Stimulated activated CD8-positive, alpha-beta memory T cell treated with anti-CD3 and anti-CD28 coated beads, Interleukin-4, amount 100 ng/mL, for 1 hour (primary cell): Measurements from ENCODE around the gene DYNLT5.
A peak's percentile ranks its signal among the peaks of the same experiment; 100 is the strongest.
"Not testable (repeated sequence)": the region's sequence is repeated elsewhere in the genome, so short reads cannot be mapped to it uniquely, and the experiment has no call there.

Source experiments
- DNase-seq, 2 donors: peaks; one replicate each; pipeline ENCODE4 v3.0.0-alpha.2; 2020; ENCODE audit warnings: low read depth in 2 of 2, low spot score in 1 of 2

DYNLT5 gene, protein sequence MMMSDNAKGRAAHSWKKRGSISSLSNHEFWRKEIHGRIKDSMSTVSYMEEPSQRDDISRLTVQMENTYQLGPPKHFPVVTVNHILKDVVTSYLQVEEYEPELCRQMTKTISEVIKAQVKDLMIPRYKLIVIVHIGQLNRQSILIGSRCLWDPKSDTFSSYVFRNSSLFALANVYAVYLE

DNA sequence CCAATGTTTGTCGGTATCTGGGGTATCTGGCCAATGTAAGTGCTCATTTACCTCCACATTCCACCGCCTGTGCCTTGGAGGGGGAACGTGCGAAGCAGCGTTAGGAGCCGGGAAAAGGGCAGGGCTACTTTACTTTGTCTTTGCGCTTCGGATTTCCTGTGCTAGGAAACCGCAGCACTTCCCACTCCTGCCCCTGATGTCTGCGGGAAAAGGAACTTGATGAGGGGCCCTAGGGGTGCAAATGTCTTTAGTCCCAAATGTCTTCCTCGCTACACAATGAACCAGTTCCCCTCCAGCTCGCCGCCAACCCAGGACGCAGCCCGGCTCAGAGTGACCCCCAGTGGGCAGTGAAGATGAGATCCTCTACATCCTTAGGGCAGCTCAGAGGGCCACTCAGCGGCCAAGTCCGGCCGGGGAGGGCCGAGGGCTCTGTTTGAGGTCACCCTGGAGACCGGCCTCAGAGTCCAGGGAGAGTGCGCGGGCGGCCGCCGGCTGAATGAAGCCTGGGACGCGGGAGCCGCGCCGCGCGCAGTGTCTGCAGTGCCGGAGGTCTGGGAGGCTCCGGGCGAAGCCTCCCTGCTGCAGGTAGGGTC, at the start of gene DYNLT5:
Gene DYNLT5, plus strand, starts transcription at position 460 of the 593 bp plus-strand sequence. CDS start 2,200 bp downstream, outside the sequence.
- DNase-seq = no peak

DNA sequence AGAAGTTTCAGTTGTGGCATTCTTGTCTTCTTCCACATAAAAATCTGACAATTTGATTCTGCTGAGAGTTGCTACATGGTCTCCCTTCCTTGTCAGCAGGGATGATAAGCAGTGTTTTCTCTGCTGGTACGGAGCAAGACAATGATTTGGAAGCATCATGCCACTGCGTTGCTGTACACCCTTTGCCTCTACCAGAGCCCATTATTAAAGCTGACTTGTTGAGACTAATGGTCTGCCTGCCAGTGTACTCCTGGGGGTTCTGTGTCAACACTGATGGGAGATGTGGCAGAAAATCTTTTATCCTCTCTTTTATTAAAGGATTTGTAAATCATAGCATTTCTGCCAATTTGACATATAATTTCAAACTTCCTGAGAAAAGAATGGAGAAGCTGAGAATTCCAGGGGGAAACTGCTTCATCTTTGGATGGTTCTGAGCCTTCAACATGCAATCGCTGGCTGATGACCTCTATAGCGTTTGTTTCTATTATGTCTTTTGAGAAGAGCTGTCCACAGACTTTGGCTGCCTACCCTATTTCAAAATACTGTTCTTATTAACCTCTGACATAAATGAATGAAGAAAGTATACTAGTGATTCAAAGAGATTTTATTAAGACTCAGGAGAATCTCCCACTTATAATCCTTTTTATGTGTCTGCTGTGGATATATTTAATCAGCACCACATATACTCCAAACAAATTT, 47.9 kb upstream of the DYNLT5 start:
- no peak for DNase-seq

DNA sequence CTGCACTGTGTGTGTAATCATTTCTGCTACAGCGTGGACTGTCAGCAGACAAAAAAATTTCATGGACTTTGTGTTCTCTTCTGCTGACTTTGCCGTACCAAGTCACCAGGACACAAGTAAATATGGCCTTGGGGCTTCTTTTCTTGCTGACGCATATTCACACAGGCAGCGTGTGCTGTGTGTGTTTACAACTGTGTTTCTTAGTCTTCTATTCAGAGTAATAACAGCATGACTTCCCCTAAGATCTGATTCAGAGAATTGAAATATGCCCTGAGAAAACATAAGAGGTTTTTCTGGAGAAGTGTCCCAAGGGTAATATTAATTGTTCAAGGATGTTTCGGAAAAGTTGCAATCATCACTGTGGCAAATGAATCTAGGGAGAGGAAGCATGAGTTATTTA, 47.1 kb upstream of the DYNLT5 start:
- DNase-seq = no peak

DNA sequence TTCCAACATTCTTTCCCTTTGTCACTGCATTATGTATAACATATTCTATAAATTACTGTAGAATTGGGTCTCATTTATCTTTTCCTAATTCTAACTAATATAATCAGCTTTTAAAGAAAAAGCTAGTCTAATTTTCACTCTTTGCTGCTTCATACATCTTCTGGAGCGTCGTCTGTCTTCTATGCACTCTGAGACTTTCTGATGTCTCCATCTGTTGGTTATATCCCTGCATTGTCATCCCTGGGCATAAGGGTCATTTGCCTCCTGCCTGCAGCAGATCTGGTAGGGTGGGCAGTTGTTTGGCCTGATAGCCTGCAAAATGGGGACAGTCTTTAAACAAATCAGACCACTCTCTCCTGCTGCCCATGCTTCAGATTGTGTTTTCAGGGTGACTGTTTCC, 40.8 kb upstream of the DYNLT5 start:
- DNase-seq = no peak

DNA sequence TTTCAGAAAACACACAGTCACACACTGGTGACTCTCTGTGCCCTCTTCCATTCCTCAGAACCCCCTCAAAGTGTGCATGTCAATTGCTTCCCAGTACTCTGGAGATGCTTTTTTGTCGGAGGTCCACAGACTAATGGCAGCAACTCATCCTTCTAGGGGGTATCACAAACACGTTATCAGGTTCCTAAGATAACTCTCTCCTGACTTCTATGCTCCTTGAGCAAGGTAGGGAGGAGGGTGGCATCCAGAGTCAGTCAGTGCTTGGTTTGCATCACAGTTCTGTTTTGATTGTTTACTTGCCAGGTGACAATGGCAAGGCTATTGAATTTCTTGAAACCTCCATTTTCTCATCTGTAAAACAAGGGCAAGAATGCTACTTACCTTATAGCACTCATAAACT, 39.4 kb upstream of the DYNLT5 start:
- no peak for DNase-seq

GRCh38 chr1:66723985-66724384, 28.3 kb upstream of the DYNLT5 start:
- no peak for DNase-seq

- DNase-seq = peak in 1 of 2 donors; percentile 4
Observed at GRCh38 chr1:66725885-66726665, 26.2 kb upstream of the DYNLT5 start.

DNA sequence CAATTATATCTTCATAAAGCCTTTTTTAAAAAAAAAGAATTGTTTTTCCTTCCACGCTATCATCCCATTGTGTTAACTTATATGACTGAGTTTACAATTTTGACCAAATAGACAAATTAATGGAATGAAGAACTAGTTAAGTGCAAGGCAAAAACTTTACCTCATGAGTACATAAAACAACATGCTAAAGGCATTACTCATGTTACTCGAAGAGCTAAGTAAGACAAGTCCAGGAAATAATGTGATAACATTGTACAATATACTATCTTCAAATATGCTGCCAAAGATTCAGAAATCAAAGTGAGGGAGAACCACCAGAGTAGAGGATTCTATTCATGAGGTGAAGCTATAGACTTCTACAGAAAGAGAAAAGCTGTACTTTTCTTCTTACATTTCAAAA, 24.2 kb upstream of the DYNLT5 start:
- no peak for DNase-seq

DNA sequence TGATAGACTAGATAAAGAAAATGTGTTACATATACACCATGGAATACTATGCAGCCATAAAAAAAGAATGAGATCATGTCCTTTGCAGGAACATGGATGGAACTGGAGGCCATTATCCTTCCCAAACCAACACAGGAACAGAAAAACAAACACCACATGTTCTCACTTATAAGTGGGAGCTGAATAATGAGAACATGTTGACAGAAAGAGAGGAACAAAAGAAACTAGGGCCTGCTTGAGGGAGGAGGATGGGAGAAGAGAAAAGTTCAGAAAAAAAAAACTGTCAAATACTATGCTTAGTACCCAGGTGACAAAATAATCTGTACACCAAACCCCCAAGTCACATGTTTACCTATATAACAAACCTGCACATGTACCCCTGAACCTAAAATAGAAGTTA, 23.5 kb upstream of the DYNLT5 start:
- not testable (repeated sequence) for DNase-seq

DNA sequence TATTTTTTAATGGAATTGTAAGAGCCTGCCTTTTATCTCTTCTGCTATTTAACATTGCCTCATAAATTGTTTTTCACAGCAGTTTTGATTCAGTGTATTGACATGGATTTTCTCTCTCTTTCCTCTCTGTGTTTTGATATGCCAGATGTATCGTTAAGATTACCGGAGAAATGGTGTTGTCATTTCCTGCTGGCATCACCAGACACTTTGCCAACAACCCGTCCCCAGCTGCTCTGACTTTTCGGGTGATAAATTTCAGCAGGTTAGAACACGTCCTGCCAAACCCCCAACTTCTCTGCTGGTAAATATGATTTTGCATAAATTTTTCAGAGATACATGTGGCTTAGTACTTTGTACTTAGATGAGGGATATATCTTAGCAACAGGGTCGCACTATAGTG, 23.1 kb upstream of the DYNLT5 start:
- no peak for DNase-seq

DNA sequence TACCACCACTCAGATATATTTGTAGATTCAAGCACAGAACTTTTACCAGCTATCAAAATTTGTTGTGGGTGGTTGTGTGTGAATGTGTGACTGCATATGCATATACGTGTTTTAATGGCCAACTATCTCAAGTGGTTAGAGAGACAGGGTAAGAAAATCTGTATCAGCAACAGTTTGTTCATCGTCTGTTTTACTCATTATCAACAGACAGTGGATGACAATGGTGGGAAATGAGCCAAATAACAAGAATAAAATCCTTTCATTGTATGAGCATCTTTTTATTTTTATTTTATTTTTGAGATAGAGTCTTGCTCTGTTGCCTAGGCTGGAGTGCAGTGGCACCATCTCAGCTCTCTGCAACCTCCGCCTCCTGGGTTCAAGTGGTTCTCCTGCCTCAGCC, 22.7 kb upstream of the DYNLT5 start:
- no peak for DNase-seq

GRCh38 chr1:66730462-66730861, 21.8 kb upstream of the DYNLT5 start:
- DNase-seq = no peak

- no peak for DNase-seq
Observed at GRCh38 chr1:66731170-66731865, 20.9 kb upstream of the DYNLT5 start.

DNA sequence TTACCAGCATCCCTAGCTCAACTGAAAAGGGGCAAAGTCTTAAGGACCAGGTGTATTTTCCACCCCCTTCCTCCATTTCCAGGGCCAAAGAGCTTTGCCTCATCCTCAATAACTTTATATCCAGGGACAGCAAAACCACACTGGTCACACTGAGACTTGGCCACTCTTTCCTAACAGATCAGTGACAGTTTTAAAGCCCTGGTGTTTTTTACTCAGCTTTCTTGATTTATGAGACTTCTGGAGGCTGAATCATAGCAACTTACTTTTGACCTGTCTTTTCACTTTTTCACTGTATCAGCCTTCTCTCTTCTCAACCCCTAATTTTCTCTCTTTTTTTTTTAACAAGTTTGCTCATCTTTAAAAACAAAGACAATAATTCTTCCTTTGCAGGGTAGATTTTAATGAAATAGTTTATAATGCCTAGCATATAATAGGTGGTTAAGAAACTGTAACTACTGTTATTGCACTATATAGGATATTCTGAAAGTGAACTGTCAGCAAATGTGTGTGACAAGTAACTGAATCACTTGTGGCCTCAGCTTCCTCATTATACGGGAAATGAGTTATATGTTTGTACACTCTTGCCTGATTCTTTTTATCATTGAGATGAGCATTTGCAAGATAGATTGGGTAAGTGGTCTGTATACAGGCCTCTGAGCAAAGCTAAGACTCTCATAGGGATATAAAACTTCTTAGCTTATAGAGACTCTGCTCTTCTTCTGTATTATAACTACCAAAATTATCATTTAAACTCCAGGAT, 19.7 kb upstream of the DYNLT5 start:
- DNase-seq = no peak

DNA sequence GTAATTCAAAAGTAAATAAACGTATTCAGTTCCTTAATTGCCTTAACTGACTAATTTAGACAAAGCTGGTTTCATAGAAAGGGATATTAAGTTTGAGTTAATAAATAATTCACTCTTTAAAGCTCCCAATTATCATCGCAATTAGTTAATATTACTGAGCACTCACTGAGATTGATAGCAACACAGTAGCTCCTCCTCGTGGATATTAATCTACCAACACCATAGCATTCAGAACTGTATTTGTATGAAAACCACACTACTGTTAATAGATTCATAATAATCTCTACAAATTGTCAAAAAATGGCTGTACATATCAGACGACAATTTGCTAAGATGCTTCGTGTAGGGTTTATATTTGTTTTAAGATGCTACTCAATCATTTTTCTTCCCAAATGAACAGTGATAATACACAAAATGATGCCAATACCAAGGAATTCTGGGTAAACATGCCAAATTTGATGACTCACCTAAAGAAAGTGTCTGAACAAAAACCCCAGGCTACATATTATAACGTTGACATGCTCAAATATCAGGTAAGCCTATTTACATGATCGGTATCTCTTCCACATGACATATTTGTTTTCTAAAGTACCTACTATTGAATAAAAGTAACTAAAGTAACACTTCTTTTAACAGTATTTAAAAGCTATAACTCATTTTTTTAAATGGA, 18.8 kb upstream of the DYNLT5 start:
- no peak for DNase-seq

DNA sequence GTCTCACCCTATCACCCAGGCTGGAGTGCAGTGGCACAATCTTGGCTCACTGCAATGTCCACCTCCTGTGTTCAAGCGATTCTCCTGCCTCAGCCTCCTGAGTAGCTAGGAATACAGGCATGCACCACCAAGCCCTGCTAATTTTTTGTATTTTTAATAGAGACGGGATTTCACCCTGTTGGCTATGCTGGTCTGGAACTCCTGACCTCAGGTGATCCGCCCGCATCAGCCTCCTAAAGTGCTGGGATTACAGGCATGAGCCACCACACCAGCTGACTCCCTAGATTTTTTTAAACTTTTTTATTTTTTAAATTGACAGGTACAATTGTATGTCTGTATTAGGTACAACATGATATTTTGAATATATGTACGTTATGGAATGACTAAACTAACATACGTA, 17.7 kb upstream of the DYNLT5 start:
- DNase-seq = not testable (repeated sequence)

DNA sequence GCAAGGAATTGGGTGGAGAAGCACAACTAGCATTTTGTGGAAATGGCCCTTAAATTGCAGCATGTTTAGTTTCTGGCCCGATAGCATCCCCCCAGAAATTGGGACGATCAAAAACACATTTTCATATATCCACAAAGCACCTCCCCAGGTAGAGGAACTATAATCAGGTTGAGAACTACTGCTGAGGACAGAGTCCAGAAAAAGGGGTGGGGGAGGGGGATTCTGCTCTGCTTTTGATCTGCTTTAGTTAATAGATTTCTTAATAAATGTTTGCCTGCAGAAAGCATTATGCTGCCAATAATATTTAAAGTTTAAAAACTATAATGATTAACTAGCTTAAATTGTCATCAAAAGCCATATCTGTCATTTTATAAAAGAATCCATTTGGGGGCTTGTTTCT, 14.4 kb upstream of the DYNLT5 start:
- no peak for DNase-seq

GRCh38 chr1:66739401-66740157, 12.7 kb upstream of the DYNLT5 start:
- no peak for DNase-seq

DNA sequence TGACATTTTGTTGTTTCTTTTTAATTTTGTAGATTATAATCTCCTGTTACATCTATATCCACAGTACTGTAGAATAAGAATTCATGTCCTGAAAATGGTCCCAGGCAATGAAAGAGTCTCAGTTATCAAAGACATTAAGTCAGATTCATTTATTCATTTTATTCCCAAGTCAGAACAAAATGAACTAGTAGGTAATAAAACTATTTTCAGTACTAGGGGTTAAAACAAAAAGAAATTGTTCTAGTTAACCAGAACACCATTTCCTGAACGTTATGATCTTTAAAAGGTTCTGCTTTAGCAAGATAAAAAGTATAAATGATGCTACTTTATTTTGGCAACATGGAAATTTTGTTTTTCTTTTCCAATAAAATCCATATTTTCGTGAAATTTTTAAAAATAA, 6.8 kb upstream of the DYNLT5 start:
- DNase-seq = no peak
